ENCODE measurements around the gene FASTKD3. TPM values are rescaled to one million over a fixed set of nuclear protein-coding genes. Genes with fewer than 3 reads are reported as not detected.

The FASTKD3 gene
- total RNA-seq, 4 donors from 2014 or later, result 3.8 to 11.7 (median 8.9) TPM

- no peak for TF ChIP-seq CTCF (IDR thresholded peaks at IDR 0.05; ENCODE audit: low read depth)
Observed at GRCh38 chr5:7876867-7877266, 8.0 kb upstream of the FASTKD3 start.

- no peak for TF ChIP-seq CTCF (IDR thresholded peaks at IDR 0.05; ENCODE audit: low read depth)
Observed at GRCh38 chr5:7875151-7875550, 6.3 kb upstream of the FASTKD3 start.

GRCh38 chr5:7874639-7875038, 5.8 kb upstream of the FASTKD3 start:
- no peak for TF ChIP-seq CTCF (IDR thresholded peaks at IDR 0.05; ENCODE audit: low read depth)

- no peak for TF ChIP-seq CTCF (IDR thresholded peaks at IDR 0.05; ENCODE audit: low read depth)
Observed at GRCh38 chr5:7873216-7873615, 4.4 kb upstream of the FASTKD3 start.

GRCh38 chr5:7872517-7873130, 3.8 kb upstream of the FASTKD3 start:
- no peak for TF ChIP-seq CTCF (IDR thresholded peaks at IDR 0.05; ENCODE audit: low read depth)

GRCh38 chr5:7871653-7872052, 2.8 kb upstream of the FASTKD3 start:
- TF ChIP-seq CTCF (IDR thresholded peaks at IDR 0.05; ENCODE audit: low read depth), result no peak

GRCh38 chr5:7869474-7870136, 774 bp upstream of the FASTKD3 start:
- no peak for TF ChIP-seq CTCF (IDR thresholded peaks at IDR 0.05; ENCODE audit: low read depth)
